ENCODE measurements around the gene TMEM59L. TPM values are rescaled to one million over a fixed set of nuclear protein-coding genes. Genes with fewer than 3 reads are reported as not detected.

Gene TMEM59L
- total and polyA plus RNA-seq, 2 donors (not counting 1 experiment from before 2014, with no cell fraction given) = not detected

DNA sequence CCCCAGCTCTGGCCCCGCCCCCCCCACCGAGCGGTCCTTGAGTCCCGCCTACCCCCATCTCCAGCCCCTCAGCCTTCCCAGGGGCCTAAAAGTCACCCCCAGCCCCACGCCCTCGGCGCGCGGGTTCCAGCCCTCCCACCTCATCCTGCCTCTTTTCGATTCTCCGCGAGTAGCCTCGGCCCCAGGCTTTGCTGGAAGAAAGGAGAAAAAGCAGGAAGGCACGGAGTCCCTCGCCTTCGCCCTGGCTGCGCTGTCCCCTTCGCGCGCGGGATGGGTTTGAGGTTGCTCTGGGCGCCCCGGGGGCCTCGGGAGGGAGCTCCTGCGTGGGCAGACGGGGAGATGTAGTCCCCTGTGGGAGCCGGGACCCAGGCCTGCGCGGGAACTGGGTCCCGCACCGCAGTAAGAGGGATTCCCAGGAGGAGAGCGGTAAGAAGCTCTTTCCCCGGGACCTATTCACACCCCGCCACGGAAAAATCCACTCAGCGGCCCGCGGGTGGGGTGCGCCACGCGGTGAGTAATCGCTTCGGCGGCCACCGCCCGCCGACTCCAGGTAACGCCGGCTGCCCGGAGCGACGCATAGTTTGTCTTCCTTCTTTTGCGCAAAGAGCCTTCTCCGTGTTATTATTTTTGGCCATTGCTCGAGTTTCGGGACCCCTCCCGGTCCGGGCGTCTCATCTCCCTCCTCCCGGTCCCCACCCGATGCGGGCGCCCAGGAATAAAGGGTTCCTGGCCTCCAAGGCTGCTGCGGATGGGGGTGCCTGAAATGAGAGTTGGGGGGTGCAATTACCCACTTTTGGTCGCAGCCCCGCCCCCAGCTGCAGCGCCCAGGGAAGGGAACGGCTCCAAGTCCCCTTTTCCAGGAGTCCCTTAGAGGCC lies 5.2 kb upstream of the TMEM59L start:
- 5% methylated on average over 56 of the region's 68 CpGs for WGBS (ENCODE audit: insufficient coverage)
- Histone ChIP-seq H4K20me1 (ENCODE audit: control insufficient read depth, insufficient read depth, low read length, poor library complexity, severe bottlenecking) (no peaks in the 10 kb centered on the region), H3K27me3 (replicated peaks in 1 of 4; ENCODE audit: control extremely low read depth in 1 of 4, control insufficient read depth in 3 of 4, insufficient read depth in 4 of 4, low read length in 3 of 4) (peaks cover 0 to 86% (median 65%) of the 10 kb centered on the region in 4 experiments), H3K27ac (ENCODE audit: low read length in 2 of 2) (no peak overlapping the region), H3K4me2 (replicated peaks; ENCODE audit: low read depth, low read length, poor library complexity, severe bottlenecking) (peak overlapping the region; percentile 69), H3K9ac (ENCODE audit: low read length) (no peak overlapping the region), H3K4me3 (ENCODE audit: control extremely low read depth in 1 of 5, extremely low read depth in 1 of 5, insufficient read depth in 1 of 5, low read depth in 2 of 5, low read length in 4 of 5) (no peak overlapping the region), H3K9me3 (ENCODE audit: control extremely low read depth in 1 of 3, control insufficient read depth in 2 of 3, insufficient read depth in 1 of 3, low read length in 2 of 3) (peaks cover 0 to 25% (median 0%) of the 10 kb centered on the region in 3 donors), H3K4me1 (ENCODE audit: control insufficient read depth in 2 of 2, insufficient read depth in 2 of 2, low read length in 2 of 2) (peaks cover 49% of the 10 kb centered on the region in 2 donors), H2AFZ (ENCODE audit: insufficient read depth, low read depth, low read length, poor library complexity, severe bottlenecking) (no peak overlapping the region), H3K79me2 (ENCODE audit: control insufficient read depth, insufficient read depth, low read length) (no peaks in the 10 kb centered on the region), H3K36me3 (replicated peaks in 1 of 2; ENCODE audit: control extremely low read depth in 1 of 2, control insufficient read depth in 1 of 2, extremely low read depth in 1 of 2, insufficient read depth in 2 of 2, low read length in 1 of 2) (no peaks in the 10 kb centered on the region)
- peak overlapping the region; percentile 23 for H3K4me3 Mint-ChIP-seq
- DNase-seq (no peak), ATAC-seq (ENCODE audit: low read depth) (no peak)
- CTCF ChIA-PET = interaction anchor here (0.8 kb wide), 1 partner anchor 18 kb away, joined by 3 read pairs; no protein-coding TSS in a partner anchor
- TF ChIP-seq EZH2 (IDR thresholded peaks at IDR 0.05; ENCODE audit: borderline replicate concordance, insufficient read depth, low read depth, low read length, poor library complexity, severe bottlenecking) = peak; percentile 83
- TF ChIP-seq, protein P1, sequence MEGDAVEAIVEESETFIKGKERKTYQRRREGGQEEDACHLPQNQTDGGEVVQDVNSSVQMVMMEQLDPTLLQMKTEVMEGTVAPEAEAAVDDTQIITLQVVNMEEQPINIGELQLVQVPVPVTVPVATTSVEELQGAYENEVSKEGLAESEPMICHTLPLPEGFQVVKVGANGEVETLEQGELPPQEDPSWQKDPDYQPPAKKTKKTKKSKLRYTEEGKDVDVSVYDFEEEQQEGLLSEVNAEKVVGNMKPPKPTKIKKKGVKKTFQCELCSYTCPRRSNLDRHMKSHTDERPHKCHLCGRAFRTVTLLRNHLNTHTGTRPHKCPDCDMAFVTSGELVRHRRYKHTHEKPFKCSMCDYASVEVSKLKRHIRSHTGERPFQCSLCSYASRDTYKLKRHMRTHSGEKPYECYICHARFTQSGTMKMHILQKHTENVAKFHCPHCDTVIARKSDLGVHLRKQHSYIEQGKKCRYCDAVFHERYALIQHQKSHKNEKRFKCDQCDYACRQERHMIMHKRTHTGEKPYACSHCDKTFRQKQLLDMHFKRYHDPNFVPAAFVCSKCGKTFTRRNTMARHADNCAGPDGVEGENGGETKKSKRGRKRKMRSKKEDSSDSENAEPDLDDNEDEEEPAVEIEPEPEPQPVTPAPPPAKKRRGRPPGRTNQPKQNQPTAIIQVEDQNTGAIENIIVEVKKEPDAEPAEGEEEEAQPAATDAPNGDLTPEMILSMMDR (IDR thresholded peaks at IDR 0.05) = no peak
- peaks cover 48% of the 10 kb centered on the region for H3K27me3 Mint-ChIP-seq
- peaks cover 36% of the 10 kb centered on the region for H3K4me1 Mint-ChIP-seq
- no peaks in the 10 kb centered on the region for H3K9me3 Mint-ChIP-seq (ENCODE audit: insufficient read depth)
- POLR2A ChIA-PET = no interaction called here
- H3K27ac Mint-ChIP-seq = no peak overlapping the region
- intact Hi-C loops (cut with micrococcal nuclease) = no loop called here
